HepG2 (cell line): ENCODE measurements around the gene CLDN5.

ENCODE experiments used
- EZH2 ChIP-seq: conservative IDR thresholded peaks from 2 replicates; pipeline ENCODE4 v1.6.1; 2012; ENCODE audit warnings: mild to moderate bottlenecking, low read depth, low read length, moderate library complexity
- POLR2A ChIP-seq, 2 experiments: IDR thresholded peaks; 2 replicates each; pipeline ENCODE4 v1.6.1; 2011; ENCODE audit warnings: low read depth in 2 of 2, low read length in 2 of 2, mild to moderate bottlenecking in 1 of 2, moderate library complexity in 1 of 2; ENCODE audit not compliant: insufficient read depth in 1 of 2
- ZMYM2 ChIP-seq: sonication (generic); formaldehyde crosslinking; IDR thresholded peaks from 2 replicates; pipeline ENCODE4 v1.8.0; 2022; ENCODE audit warnings: mild to moderate bottlenecking, missing genetic modification reagents
- TF ChIP-seq, protein P1 (sequence below): sonication (generic); formaldehyde crosslinking; IDR thresholded peaks from 2 replicates; pipeline ENCODE4 v1.4.0; 2020; ENCODE audit warnings: mild to moderate bottlenecking, missing genetic modification reagents
- TF ChIP-seq, protein P2 (sequence below): sonication (generic); formaldehyde crosslinking; conservative IDR thresholded peaks from 2 replicates; pipeline ENCODE4 v1.4.0; 2020; ENCODE audit warnings: missing genetic modification reagents
- TF ChIP-seq, protein P3 (sequence below): sonication (generic); formaldehyde crosslinking; IDR thresholded peaks from 2 replicates; pipeline ENCODE4 v1.4.0; 2020; ENCODE audit warnings: missing genetic modification reagents, mild to moderate bottlenecking, borderline replicate concordance
- TF ChIP-seq, protein P4 (sequence below): sonication (generic); formaldehyde crosslinking; IDR thresholded peaks from 2 replicates; pipeline ENCODE4 v1.5.0; 2020; ENCODE audit warnings: mild to moderate bottlenecking, missing genetic modification reagents
- TF ChIP-seq, protein P5 (sequence below): sonication (generic); formaldehyde crosslinking; IDR thresholded peaks from 2 replicates; pipeline ENCODE4 v1.5.0; 2020; ENCODE audit warnings: mild to moderate bottlenecking, missing genetic modification reagents, moderate library complexity

DNA sequence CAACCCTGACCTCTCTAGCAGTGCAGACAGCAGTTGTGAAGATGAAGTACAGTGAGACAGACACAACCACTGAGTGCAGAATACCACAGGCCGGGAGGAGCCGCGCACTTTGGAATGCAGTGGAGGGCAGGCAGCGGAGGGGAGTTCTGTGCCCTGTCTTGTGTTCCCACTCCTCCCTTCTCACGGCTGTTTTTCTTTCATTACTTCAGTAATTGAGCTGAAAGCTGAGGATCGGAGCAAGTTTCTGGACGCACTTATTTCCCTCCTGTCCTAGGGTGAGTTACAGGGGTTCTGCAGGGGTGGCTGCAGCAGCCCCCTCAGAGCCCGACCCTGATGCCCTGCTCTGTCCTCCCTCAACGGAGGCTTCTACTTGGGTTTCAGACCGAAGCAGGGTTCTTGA is 5.6 kb downstream of the CLDN5 start:
- TF ChIP-seq POLR2A (IDR thresholded peaks at IDR 0.05; ENCODE audit: insufficient read depth in 1 of 2, low read depth in 2 of 2, low read length in 2 of 2) (no peak), ZMYM2 (CRISPR knock-in tag) (no peak), EZH2 (no peak)
- TF ChIP-seq, protein P1, sequence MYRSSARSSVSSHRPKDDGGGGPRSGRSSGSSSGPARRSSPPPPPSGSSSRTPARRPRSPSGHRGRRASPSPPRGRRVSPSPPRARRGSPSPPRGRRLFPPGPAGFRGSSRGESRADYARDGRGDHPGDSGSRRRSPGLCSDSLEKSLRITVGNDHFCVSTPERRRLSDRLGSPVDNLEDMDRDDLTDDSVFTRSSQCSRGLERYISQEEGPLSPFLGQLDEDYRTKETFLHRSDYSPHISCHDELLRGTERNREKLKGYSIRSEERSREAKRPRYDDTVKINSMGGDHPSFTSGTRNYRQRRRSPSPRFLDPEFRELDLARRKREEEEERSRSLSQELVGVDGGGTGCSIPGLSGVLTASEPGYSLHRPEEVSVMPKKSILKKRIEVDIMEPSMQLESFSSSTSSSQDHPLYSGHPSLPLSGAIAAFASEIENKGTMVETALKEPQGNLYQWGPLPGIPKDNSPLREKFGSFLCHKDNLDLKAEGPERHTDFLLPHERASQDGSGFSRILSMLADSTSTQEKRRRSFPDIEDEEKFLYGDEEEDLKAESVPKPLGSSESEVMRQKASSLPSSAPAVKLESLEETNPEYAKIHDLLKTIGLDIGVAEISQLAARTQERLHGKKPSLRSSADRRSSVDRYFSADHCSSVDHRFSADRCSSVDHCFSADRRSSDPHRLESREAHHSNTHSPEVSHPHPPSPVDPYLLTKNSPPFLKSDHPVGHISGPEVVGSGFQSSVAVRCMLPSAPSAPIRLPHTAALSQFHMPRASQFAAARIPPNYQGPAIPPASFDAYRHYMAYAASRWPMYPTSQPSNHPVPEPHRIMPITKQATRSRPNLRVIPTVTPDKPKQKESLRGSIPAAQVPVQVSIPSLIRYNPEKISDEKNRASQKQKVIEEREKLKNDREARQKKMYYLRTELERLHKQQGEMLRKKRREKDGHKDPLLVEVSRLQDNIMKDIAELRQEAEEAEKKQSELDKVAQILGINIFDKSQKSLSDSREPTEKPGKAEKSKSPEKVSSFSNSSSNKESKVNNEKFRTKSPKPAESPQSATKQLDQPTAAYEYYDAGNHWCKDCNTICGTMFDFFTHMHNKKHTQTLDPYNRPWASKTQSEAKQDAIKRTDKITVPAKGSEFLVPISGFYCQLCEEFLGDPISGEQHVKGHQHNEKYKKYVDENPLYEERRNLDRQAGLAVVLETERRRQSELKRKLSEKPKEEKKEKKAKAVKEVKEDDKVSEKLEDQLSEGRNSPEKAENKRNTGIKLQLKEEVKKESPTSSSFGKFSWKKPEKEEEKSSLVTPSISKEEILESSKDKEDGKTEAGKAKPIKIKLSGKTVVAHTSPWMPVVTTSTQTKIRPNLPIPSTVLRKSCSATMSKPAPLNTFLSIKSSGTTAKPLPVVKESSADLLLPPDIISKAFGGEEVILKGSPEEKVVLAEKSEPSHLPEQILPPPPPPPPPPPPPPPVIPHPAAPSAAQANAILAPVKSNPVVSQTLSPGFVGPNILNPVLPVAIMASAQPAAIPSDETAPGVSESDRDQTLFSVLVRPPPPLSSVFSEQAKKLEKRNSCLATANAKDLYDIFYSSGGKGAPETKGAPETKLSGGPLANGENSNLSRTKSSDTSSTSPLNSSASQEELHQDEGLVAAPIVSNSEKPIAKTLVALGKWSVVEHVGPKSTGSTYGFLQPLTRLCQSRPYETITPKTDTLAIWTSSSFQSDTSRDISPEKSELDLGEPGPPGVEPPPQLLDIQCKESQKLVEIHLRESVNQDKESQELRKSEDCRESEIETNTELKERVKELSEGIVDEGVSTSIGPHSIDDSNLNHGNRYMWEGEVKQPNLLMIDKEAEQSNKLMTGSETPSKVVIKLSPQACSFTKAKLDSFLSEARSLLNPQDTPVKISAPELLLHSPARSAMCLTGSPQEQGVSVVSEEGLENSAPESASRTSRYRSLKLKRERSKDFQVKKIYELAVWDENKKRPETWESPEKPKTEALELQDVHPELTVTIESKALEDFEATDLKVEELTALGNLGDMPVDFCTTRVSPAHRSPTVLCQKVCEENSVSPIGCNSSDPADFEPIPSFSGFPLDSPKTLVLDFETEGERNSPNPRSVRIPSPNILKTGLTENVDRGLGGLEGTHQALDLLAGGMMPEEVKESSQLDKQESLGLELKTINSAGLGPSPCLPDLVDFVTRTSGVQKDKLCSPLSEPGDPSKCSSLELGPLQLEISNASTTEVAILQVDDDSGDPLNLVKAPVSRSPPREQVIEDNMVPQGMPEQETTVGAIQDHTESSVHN (CRISPR knock-in tag), result no peak
- TF ChIP-seq, protein P2, sequence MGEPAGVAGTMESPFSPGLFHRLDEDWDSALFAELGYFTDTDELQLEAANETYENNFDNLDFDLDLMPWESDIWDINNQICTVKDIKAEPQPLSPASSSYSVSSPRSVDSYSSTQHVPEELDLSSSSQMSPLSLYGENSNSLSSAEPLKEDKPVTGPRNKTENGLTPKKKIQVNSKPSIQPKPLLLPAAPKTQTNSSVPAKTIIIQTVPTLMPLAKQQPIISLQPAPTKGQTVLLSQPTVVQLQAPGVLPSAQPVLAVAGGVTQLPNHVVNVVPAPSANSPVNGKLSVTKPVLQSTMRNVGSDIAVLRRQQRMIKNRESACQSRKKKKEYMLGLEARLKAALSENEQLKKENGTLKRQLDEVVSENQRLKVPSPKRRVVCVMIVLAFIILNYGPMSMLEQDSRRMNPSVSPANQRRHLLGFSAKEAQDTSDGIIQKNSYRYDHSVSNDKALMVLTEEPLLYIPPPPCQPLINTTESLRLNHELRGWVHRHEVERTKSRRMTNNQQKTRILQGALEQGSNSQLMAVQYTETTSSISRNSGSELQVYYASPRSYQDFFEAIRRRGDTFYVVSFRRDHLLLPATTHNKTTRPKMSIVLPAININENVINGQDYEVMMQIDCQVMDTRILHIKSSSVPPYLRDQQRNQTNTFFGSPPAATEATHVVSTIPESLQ (CRISPR knock-in tag), result no peak
- TF ChIP-seq, protein P3, sequence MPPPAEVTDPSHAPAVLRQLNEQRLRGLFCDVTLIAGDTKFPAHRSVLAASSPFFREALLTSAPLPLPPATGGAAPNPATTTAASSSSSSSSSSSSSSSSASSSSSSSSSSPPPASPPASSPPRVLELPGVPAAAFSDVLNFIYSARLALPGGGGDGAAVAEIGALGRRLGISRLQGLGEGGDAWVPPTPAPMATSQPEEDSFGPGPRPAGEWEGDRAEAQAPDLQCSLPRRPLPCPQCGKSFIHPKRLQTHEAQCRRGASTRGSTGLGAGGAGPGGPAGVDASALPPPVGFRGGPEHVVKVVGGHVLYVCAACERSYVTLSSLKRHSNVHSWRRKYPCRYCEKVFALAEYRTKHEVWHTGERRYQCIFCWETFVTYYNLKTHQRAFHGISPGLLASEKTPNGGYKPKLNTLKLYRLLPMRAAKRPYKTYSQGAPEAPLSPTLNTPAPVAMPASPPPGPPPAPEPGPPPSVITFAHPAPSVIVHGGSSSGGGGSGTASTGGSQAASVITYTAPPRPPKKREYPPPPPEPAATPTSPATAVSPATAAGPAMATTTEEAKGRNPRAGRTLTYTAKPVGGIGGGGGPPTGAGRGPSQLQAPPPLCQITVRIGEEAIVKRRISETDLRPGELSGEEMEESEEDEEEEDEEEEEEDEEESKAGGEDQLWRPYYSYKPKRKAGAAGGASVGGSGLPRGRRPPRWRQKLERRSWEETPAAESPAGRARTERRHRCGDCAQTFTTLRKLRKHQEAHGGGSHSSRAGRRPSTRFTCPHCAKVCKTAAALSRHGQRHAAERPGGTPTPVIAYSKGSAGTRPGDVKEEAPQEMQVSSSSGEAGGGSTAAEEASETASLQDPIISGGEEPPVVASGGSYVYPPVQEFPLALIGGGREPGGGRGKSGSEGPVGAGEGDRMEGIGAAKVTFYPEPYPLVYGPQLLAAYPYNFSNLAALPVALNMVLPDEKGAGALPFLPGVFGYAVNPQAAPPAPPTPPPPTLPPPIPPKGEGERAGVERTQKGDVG, result no peak
- TF ChIP-seq, protein P4, sequence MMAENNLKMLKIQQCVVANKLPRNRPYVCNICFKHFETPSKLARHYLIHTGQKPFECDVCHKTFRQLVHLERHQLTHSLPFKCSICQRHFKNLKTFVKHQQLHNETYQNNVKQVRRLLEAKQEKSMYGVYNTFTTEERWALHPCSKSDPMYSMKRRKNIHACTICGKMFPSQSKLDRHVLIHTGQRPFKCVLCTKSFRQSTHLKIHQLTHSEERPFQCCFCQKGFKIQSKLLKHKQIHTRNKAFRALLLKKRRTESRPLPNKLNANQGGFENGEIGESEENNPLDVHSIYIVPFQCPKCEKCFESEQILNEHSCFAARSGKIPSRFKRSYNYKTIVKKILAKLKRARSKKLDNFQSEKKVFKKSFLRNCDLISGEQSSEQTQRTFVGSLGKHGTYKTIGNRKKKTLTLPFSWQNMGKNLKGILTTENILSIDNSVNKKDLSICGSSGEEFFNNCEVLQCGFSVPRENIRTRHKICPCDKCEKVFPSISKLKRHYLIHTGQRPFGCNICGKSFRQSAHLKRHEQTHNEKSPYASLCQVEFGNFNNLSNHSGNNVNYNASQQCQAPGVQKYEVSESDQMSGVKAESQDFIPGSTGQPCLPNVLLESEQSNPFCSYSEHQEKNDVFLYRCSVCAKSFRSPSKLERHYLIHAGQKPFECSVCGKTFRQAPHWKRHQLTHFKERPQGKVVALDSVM (CRISPR knock-in tag), result no peak
- TF ChIP-seq, protein P5, sequence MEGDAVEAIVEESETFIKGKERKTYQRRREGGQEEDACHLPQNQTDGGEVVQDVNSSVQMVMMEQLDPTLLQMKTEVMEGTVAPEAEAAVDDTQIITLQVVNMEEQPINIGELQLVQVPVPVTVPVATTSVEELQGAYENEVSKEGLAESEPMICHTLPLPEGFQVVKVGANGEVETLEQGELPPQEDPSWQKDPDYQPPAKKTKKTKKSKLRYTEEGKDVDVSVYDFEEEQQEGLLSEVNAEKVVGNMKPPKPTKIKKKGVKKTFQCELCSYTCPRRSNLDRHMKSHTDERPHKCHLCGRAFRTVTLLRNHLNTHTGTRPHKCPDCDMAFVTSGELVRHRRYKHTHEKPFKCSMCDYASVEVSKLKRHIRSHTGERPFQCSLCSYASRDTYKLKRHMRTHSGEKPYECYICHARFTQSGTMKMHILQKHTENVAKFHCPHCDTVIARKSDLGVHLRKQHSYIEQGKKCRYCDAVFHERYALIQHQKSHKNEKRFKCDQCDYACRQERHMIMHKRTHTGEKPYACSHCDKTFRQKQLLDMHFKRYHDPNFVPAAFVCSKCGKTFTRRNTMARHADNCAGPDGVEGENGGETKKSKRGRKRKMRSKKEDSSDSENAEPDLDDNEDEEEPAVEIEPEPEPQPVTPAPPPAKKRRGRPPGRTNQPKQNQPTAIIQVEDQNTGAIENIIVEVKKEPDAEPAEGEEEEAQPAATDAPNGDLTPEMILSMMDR, result no peak
